Fibroblast of upper back skin (primary cell): Measurements from ENCODE around the gene NTRK3.

Experiments used
- DNase-seq: peaks from one replicate; pipeline ENCODE4 v3.0.0-alpha.2; 2013

NTRK3 gene

GRCh38 chr15:88118035-88118434 is 138.5 kb downstream of the NTRK3 start:
- DNase-seq, result no peak

GRCh38 chr15:88115486-88116152 is 140.9 kb downstream of the NTRK3 start:
- no peak for DNase-seq

- DNase-seq, result peak; percentile 78
These were observed 142.8 kb downstream of the NTRK3 start for GRCh38 chr15:88113613-88114308.

GRCh38 chr15:88108991-88109390 is 147.5 kb downstream of the NTRK3 start:
- DNase-seq, result no peak

- DNase-seq, result no peak
These were observed 148.1 kb downstream of the NTRK3 start for GRCh38 chr15:88108477-88108876.

GRCh38 chr15:88106074-88106473 is 150.5 kb downstream of the NTRK3 start:
- no peak for DNase-seq

- no peak for DNase-seq
These were observed 152.2 kb downstream of the NTRK3 start for GRCh38 chr15:88104357-88104756.

GRCh38 chr15:88100181-88100580 is 156.4 kb downstream of the NTRK3 start:
- DNase-seq, result peak; percentile 44

GRCh38 chr15:88098361-88098760 is 158.2 kb downstream of the NTRK3 start:
- no peak for DNase-seq

GRCh38 chr15:88091444-88092016 is 165.0 kb downstream of the NTRK3 start:
- DNase-seq, result no peak

- DNase-seq, result no peak
These were observed 166.0 kb downstream of the NTRK3 start for GRCh38 chr15:88090481-88091011.

- no peak for DNase-seq
These were observed 166.8 kb downstream of the NTRK3 start for GRCh38 chr15:88089731-88090130.

GRCh38 chr15:88089024-88089620 is 167.4 kb downstream of the NTRK3 start:
- peak; percentile 57 for DNase-seq

GRCh38 chr15:88083811-88084760 is 172.5 kb downstream of the NTRK3 start:
- DNase-seq, result peak; percentile 84

- no peak for DNase-seq
These were observed 175.9 kb downstream of the NTRK3 start for GRCh38 chr15:88080616-88081015.

GRCh38 chr15:88077296-88078020 is 179.1 kb downstream of the NTRK3 start:
- DNase-seq, result peak; percentile 95

GRCh38 chr15:88076328-88076727 is 180.2 kb downstream of the NTRK3 start:
- DNase-seq, result peak; percentile 85

- DNase-seq, result no peak
These were observed 181.4 kb downstream of the NTRK3 start for GRCh38 chr15:88075102-88075501.

- peak; percentile 12 for DNase-seq
These were observed 182.2 kb downstream of the NTRK3 start for GRCh38 chr15:88074386-88074785.

- no peak for DNase-seq
These were observed 183.2 kb downstream of the NTRK3 start for GRCh38 chr15:88073391-88073691.

GRCh38 chr15:88072598-88073390 is 183.7 kb downstream of the NTRK3 start:
- no peak for DNase-seq
